CD4-positive, alpha-beta T cell treated with Interleukin-4 for 4 hours (primary cell): Measurements from ENCODE around the gene FPGS.
A peak's percentile ranks its signal among the peaks of the same experiment; 100 is the strongest.
"Not testable (repeated sequence)": the region's sequence is repeated elsewhere in the genome, so short reads cannot be mapped to it uniquely, and the experiment has no call there.

ENCODE experiments used
- DNase-seq: peaks from one replicate; pipeline ENCODE4 v3.0.0-alpha.2; 2020

FPGS gene, protein sequence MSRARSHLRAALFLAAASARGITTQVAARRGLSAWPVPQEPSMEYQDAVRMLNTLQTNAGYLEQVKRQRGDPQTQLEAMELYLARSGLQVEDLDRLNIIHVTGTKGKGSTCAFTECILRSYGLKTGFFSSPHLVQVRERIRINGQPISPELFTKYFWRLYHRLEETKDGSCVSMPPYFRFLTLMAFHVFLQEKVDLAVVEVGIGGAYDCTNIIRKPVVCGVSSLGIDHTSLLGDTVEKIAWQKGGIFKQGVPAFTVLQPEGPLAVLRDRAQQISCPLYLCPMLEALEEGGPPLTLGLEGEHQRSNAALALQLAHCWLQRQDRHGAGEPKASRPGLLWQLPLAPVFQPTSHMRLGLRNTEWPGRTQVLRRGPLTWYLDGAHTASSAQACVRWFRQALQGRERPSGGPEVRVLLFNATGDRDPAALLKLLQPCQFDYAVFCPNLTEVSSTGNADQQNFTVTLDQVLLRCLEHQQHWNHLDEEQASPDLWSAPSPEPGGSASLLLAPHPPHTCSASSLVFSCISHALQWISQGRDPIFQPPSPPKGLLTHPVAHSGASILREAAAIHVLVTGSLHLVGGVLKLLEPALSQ

DNA sequence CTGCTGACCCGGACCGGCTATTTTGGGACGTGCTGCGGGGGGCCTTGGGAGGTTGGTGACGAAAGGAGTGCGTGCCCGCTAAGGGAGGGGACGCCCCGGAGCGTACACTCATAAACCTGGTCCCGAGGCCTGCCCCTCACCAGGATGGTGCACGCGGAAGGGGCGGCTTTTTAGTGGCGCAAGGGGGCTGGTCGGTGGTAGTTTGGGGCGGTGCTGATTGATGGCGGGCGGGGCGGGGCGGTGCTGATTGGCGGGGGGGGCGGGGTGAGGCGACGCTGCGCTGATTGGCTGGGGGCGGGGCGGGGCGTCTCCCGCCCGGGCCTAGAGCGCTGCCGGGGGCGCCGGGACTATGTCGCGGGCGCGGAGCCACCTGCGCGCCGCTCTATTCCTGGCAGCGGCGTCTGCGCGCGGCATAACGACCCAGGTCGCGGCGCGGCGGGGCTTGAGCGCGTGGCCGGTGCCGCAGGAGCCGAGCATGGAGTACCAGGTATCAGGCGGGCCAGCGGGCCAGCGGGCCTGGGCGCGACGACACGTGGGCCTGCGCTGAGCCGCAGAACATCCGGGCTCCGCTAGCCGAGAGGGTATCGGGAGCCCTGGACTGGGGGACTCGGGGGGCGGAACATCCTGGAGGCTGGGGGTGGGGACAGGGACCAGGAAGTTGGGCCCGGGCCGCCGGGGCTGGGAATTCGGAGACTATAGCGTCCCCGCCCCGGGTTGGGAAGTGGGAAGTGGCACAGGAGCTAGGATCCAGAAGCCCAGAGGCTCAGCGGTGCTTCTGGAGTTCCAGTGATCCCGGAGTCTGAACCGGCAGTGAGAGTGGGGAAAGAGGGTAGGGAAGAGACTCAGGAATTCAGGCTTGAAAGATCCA is at the start of gene FPGS:
Gene FPGS (plus strand): TSS at position 307 of the 868 bp plus-strand sequence. CDS start 43 bp downstream, at position 350.
- peak; percentile 83 for DNase-seq

DNA sequence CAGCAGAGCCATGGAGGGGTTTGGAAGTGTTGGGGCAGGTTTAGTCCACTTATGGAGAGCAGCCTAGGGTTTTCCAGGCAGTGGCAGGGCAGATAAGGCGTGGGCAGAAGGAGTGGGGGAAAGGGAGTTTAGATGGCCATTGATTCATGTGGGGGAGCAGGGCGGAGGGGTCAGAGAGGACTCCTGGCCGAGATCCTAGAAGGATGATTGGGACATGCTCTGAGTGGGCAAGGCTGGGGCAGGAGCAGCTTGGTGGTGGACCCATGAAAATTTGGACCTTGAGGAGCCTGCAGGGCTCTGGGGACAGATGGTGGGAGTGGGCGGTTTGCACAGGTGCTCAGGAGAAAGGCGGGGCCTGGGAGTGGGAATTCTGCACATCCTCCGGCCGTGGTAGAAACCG is 49.5 kb upstream of the FPGS start:
- no peak for DNase-seq

DNA sequence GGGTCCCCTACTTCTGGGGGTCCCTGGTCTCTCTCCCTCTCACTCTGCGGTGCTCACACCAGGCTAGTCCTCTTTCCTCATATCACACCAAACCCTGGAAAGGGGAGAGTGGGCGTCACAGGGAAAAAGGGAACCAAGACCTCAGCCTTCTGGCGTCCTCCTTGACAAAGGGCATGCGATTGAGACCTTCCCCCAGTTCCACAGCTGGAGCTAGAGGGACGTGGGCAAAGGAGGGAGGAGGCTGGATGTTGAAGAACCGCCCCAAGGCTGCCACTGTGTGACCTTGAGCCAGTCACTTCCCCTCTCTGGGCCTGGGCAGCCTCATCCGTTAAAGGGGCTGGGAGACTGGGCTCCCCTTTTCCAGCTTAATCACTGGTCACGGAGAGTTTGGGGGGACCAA is 49.1 kb upstream of the FPGS start:
- DNase-seq, result no peak

DNA sequence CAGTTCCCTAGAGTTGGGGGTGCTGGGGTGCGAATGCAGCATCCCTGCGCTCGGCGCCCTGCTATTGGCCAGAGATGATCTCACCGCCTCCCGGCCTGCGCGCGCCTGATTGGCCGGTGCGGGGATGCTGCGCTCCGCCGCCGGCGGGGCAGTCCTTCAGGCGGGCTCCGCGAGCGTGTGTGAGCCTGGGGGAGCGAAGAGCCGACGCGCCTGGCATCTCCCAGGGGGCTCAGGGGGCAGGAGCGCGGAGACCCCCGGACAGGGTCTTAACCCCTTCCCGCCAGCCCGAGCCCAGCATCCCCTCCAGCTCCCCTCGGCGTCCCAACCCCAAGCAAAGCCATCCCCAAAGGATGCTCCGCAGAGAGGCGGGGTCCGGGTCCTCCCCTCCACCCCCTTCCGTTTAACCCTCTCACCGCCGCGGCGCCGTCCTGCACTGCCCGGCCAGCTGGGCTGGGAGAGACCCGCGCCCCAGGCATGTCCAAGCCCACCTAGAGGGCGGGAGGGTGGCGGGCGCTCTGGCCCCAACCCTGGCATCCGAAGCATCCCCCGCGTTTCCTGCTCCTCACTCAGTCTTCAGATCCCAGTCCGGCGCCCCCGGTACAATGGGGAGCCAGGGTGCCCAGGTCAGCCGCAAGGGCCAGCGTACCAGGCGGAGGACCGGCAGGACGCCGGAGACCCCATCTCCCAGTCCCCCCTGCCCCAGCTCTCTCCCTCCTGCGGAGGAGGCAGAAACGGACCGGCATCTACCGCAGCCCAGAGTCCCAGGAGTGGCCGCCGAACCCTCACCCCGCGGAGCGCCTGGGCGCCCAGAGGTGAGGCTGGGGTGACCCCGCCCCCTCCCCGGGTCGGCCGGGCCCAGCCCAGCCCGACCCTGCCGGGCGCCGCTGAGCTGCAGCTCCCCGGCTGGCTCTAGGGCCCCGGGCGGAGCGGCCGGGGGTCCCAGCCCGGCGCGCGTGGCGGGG is 48.3 kb upstream of the FPGS start:
- DNase-seq, result no peak

DNA sequence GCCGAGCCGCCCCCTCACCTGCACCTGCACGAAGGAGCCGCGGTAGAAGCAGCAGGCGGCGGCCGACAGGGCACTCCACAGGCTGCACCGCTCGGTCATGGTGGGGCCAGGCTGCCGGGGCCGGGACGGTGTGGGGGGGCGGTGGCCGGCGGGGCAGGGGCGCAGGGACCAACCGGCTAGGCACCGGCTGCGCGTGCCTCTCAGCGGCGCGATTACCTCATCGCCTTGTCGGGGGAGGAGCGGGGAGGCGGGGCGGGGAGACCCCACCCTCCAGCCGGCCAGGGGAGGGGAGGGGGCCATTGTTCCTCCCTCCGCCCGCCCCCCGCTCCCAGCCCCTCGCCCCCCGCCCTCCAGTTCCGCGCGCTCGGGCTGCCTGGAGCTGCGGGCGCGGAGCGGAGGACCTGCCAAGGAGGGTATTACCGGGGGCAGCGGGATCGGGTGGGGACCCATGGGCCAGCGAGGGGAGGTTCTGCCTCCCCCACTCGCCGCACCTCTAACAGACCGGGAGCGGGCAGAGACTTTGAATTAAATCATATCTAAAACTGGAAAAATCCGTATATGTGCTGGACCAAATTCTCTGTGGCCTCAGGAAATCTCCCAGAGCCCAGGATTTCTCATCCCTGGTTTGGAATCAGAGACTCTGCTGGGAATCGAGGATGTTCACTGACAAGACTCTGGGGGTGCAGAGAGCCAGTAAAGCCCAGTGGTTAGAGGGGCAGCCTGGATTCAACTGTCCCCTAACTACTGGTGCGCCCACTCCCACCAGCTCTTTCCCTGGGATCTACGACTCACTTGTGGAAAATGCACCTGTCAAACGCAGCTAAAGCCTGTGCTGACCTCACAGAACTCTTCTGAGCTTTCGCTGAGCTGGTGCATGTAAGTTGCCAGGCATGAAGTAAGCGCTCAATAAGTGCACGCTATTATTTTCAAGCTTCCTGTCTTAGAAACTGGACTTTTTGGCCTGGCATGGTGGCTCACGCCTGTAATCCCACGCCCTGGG is 47.3 kb upstream of the FPGS start:
- no peak for DNase-seq

DNA sequence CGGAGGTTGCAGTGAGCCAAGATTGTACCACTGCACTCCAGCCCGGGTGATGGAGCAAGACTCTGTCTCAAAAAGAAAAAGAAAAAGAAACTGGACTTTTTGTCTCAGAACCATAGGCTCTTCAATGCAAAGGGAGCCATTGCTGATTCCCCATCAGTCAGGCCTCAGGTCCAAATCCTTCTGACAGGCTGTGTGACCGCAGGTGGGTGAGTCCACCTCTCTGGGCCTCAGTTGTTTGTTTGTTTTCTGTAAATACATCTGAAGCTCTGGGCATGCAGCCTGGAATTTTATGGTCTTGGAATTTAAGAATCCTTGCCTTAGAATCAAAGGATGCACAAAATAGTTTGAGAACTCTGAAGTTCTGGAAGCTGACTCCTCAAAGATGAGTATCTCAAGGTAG is 46.4 kb upstream of the FPGS start:
- DNase-seq, result no peak

DNA sequence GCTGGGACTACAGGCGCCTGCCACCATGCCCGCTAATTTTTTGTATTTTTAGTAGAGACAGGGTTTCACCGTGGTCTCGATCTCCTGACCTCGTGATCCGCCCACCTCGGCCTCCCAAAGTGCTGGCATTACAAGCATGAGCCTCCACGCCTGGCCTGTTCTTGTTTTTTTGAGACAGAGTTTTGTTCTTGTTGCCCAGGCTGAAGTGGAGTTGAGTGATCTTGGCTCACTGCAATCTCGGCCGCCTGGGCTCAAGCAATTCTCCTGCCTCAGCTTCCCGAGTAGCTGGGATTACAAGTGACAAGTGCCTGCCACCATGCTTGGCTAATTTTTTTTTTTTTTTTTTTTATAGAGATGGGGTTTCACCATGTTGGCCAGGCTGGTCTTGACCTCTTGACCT is 45.9 kb upstream of the FPGS start:
- DNase-seq, result not testable (repeated sequence)

DNA sequence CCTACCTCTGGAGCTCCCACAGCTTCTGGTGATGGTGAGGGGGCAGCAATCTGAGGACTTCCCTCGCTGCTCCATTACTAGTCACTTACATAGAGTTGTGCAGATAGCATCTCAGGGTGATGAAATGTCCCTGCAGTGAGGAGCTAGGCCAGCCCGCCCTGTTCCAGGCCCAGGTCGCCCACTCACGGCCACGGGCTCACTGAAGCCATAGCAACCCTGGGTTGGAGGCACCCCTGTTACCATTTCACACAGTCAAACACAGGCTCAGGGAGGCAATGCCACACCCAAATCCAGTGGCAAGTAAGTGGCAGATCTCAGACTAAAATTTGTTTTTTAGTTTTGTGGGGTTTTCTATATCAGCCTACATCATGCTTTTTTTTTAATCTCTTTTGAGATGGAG is 43.8 kb upstream of the FPGS start:
- DNase-seq, result no peak

DNA sequence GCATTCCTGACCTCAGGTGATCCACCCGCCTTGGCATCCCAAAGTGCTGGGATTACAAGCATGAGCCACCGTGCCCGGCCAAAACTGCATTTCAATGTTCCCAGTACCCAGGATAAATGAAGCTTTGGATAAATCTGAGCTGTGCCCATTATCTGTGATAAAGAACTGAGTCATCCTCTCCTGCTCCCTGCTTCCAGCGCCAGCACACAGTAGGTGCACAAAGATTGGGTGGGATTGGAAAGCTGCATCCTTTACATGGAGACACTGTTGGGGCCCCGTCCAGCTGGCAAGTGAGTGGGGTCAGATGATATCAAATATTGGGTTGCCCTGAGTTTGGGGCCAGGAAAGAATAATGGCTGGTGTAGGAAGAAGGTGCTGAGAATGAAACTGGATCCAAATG is 41.6 kb upstream of the FPGS start:
- no peak for DNase-seq

DNA sequence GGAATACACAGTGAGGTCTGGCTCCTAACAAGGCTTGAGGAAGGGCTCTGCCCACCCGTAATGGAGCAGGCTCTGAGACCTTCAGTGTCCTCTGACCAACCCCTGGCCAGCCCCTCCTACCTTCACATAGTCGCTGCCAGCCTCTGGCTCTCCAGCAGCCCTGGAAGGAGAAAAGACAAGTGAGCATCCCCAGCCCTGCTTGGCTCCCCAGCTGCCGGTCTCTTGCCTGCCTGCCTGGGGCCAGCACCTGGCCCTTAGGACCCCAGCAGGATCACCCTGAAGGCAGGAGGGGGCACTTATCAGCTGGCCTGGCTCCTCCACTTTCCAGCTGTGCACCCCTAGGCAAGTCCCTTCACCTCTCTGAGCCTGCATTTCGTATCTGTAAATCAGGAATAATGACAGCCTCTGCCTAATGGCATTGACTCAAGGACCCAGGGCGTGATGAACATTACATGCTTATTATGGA is 41.2 kb upstream of the FPGS start:
- DNase-seq, result no peak

DNA sequence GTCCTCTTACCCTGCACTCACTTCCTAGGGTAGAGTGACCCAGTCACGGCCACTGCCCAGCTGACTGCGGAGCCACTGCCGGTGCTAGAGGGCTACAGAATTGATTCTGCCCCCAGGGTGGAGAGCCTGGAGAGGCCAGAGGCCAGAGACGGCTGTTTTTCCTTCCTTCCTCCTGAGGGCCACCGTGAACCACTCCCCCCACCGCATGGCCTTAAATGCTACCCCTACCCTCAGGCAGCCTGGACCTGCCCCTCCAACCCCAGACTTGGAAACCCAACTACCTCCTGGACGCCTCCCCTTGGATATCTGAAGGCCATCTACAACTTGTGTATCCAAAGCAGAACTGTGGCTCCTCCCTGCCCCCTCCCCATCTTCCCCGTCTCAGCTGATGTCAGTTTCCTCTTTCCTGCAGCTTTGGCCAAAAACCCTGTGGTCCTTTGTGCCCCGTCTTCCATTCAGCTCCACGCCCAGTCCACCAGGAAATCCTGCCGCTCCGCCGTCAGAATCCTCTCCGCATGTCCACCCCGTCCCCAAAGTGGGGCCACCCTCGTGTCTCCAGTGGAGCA is 40.5 kb upstream of the FPGS start:
- no peak for DNase-seq

DNA sequence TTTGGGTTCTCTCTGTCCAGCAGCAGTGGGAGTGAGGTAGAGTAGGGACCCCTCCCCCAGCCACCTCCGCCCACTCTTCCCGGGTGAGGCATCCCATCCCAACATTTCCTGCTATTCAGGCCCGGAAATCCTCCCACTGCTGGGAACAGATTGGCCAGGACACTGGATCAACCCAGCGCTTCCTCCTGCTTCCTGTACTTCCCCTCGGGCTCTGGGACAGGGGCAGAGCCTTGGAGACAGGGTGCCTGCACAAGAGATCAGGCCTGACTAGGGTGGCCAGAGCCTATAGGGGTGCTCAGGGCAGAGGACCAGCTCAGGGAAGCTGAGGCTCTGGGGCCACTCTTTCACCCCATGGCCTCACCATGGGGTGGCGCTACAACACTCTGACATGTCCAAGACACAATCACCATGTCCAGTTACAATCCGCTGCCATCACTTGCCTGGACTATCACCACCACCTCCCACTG is 38.7 kb upstream of the FPGS start:
- DNase-seq, result peak; percentile 19

DNA sequence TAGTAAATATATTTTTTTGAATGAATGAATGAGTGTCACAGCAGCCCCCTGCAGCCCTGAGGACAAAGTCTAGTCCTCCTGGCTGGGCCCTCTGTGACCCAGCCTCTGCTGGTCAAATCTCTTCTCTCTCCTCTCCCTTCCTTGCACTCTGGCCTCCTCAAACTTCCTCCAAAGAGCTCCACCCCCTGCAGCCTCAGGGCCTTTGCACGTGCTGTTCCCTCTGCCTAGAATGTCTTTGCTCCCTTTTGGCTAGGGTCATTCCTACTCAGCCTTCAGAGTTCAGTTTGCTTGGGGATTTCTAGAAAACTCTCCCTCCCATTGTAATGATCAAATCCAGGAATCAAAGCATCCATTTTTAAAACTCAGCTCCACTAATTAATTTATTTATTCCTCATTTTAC is 37.3 kb upstream of the FPGS start:
- no peak for DNase-seq

DNA sequence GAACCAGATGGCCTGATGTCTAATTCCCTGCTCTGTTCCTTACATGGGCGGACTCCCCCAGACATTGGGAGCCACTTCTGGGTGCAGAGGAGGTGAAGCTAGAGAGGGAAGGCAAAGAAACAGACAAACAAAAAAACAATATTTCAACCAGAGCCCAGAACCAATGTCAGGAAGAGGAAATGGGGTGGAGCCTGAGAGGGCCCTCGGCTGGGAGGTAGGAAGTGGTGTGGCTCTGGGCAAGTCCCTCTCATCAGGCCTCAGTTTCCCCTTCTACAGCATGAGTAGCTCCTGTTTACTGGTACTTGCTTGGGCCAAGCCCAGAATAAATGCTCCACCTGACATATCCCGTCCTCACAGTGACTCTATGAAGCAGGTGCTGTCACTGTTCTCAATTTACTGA is 35.3 kb upstream of the FPGS start:
- peak; percentile 27 for DNase-seq

DNA sequence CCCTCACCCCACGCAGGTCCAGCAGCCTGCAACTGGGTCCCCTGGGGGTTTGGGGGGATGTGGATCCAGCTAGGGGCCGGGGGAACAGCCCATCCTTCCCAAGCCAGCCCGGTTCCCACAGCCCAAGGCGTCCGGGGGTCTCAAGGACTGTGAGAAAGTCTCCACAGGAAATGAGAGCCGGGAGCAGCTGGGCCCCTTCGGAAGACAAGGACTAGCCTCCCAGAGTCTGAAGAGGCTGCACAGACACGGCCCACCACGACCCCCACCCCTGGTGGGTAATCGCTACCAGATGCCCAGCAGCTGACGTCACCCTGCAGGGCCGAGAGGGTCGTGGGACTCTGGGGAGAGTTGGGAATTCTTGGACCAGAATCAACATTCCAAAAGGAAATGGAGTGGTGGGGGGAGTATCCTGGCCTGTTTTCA is 34.8 kb upstream of the FPGS start:
- DNase-seq, result no peak

DNA sequence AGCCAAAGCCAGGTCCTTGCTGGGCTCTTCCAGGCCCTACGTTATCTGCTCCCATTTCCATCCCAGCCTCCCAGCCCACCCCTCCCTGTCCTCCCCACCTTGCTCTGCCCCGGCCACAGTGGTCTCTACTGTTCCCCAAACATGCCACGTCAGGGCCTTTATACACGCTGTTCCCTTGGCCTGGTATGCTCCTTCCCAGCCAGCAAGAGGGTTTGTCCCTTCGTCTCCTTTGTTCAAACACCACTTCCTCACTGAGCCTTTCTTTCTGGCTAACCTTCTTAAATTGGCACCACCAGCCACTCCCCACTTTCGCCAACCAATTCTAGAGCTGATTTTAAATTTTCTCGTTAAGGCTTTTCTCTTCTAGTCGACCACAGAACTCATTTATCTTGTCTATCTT is 34.0 kb upstream of the FPGS start:
- DNase-seq, result no peak

DNA sequence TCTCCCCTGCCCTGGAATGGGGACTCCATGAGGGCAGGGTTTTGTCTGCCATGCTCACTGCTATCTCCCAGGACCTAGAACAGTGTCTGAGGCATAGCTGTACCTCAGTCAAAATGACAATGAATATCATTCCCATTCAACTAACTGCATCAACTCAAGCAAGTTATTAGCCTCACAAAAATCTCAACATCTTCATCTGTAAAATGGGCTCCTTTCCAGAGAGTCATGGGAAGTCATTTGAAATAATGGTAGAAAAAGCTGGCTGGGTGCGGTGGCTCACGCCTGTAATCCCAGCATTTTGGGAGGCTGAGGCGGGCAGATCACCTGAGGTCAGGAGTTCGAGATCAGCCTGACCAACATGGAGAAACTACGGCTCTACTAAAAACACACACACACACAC is 33.6 kb upstream of the FPGS start:
- no peak for DNase-seq

DNA sequence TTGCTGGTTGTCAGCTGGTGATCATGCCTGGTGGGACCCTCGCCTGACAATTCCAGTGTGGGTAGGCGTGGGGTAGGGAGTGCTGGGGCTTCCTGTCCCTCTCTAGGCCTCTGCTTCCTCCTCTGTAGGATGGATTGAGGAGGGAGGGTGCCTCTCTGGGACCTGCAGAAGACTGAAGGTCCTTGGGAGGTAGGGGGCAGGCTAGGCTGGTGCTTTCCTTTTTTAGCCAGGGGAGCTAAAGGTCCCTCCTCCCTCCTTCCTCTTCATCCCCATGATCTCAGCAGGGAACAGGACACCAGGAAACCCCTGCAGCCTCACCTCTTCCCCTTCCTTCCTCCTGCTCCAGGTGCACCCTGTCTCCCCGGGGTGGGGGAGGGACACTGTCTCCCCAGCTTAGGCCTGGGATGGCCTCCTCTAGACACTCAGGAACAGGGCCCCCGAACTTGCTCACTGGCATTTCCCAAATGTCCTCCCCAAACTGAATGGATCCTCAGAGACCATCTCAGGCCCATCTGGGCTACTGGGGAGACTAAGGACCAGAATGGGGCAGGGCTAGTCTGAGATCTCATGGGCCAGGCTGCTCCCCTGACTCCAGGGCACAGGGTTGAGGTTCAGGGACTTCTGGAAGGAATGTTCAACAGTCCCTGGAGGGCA is 32.6 kb upstream of the FPGS start:
- DNase-seq, result no peak

DNA sequence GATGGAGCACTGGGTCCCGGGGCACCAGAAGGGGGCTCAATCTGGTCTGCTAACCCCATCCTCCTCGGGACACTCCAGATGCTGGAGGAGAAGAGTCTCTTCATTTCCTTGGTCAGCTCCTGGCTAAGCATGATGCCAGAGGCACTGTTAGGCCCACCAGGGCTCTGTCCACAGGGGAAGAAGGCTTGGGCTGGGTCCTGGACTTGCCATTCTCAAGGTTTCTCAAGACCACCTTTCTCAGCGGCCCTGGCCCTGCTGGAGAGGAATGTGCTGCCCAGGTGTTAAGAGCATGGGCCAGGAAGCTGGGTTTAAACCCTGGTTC is 32.1 kb upstream of the FPGS start:
- DNase-seq, result no peak

DNA sequence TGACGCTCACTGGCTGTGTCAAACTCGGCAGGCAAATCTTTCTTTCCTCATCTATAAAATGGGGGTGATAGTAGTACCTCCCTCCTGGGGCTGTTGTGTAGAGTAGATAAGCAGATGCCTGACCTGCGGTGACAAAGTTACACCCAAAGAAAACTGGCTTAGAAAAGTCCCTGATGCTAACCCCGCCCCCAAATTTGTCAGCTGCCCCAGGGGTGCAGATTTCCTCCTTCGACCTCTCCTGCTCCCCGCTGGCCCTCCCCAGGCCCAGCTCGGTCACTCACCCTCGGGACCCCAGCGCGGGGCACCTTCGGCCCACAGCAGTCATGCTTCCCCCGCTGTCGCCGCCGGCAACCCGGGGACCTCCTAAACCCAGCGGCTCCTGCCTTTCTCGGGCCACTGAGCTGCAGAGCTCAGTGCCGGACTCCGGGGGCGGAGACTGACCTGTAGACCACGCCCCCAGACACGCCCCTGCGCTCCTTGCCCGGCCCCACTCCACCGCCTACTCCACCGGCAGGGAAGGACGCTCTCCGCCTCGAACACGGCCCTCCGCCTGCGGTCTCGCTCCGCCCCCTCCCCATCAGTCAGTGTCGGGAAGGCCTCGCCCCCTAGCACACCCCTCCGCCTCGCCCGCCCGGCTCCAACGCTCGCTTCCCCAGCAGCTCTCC is 31.6 kb upstream of the FPGS start:
- peak; percentile 97 for DNase-seq
